Muscle of leg (tissue), 11 donors: ENCODE measurements around the gene MNDA. TPM values are rescaled to one million over a fixed set of nuclear protein-coding genes. Genes with fewer than 3 reads are reported as not detected.
A peak's percentile ranks its signal among the peaks of the same experiment; 100 is the strongest.

Experiments
- DNase-seq: peaks from one replicate; pipeline ENCODE4 v3.0.0; 2013
- H3K27ac ChIP-seq: one replicate; pipeline ENCODE4 v1.5.1; 2013; ENCODE audit warnings: mild to moderate bottlenecking, low read length, control low read depth
- H3K27me3 ChIP-seq: one replicate; pipeline ENCODE4 v1.6.1; 2013; ENCODE audit warnings: low read length; ENCODE audit not compliant: control insufficient read depth, insufficient read depth
- H3K36me3 ChIP-seq: one replicate; pipeline ENCODE4 v1.6.1; 2013; ENCODE audit warnings: low read length; ENCODE audit not compliant: control insufficient read depth, insufficient read depth
- H3K4me1 ChIP-seq: one replicate; pipeline ENCODE4 v1.6.1; 2013; ENCODE audit warnings: low read length; ENCODE audit not compliant: control insufficient read depth, insufficient read depth
- H3K4me3 ChIP-seq: one replicate; pipeline ENCODE4 v1.5.1; 2013; ENCODE audit warnings: low read length, control low read depth
- H3K9me3 ChIP-seq: replicated peaks from 2 replicates; pipeline ENCODE4 v1.6.1; 2013; ENCODE audit warnings: low read depth, low read length; ENCODE audit not compliant: control insufficient read depth
- WGBS: methylation state at CpG from one replicate; pipeline ENCODE4 v1.1.5; 2013; ENCODE audit warnings: missing lambda C conversion rate; ENCODE audit not compliant: insufficient coverage; 5-methylcytosine and 5-hydroxymethylcytosine counted together
- polyA plus RNA-seq, 8 donors: library from polyadenylated mRNA; unstranded; fragments of 120-200 nt; gene quantifications; one replicate each; pipeline versions ENCODE4 v1.2.1 to v1.2.3, GENCODE V29; 2013; ENCODE audit warnings: inconsistent platforms in 1 of 8, low replicate concordance in 1 of 8; ENCODE audit not compliant: insufficient read length in 8 of 8, insufficient read depth in 1 of 8
- total RNA-seq: library from RNA; stranded (reverse); fragments of 120-200 nt; gene quantifications from one replicate; pipeline ENCODE4 v1.2.4, GENCODE V29; 2013

MNDA gene
- total and polyA plus RNA-seq, 9 donors: 2.0 to 6.4 (median 4.7) TPM

GRCh38 chr1:158809862-158810261, 21.3 kb upstream of the MNDA start:
- Histone ChIP-seq H3K36me3 (no peaks in the 10 kb centered on the region), H3K9me3 (no peaks in the 10 kb centered on the region), H3K4me1 (no peaks in the 10 kb centered on the region), H3K27me3 (no peaks in the 10 kb centered on the region), H3K4me3 (no peak overlapping the region), H3K27ac (no peak overlapping the region)
- 80% methylated on average over 1 of the region's 5 CpGs for WGBS
- peak; percentile 70 for DNase-seq

- Histone ChIP-seq H3K4me1 (no peaks in the 10 kb centered on the region), H3K4me3 (no peak overlapping the region), H3K36me3 (no peaks in the 10 kb centered on the region), H3K27ac (no peak overlapping the region), H3K27me3 (no peaks in the 10 kb centered on the region), H3K9me3 (no peaks in the 10 kb centered on the region)
- DNase-seq: peak; percentile 11
- WGBS: 50% methylated on average over 1 of the region's 4 CpGs
These were observed 20.8 kb upstream of the MNDA start for GRCh38 chr1:158810311-158810710.

- Histone ChIP-seq H3K27ac (no peak overlapping the region), H3K27me3 (no peaks in the 10 kb centered on the region), H3K4me3 (no peak overlapping the region), H3K9me3 (no peaks in the 10 kb centered on the region), H3K4me1 (no peaks in the 10 kb centered on the region), H3K36me3 (no peaks in the 10 kb centered on the region)
- WGBS: no CpG with 5 or more reads among the region's 2 CpGs
- DNase-seq: no peak
These were observed 18.8 kb upstream of the MNDA start for GRCh38 chr1:158812336-158812735.

- Histone ChIP-seq H3K9me3 (no peaks in the 10 kb centered on the region), H3K4me1 (no peaks in the 10 kb centered on the region), H3K27me3 (no peaks in the 10 kb centered on the region), H3K4me3 (no peak overlapping the region), H3K27ac (no peak overlapping the region), H3K36me3 (no peaks in the 10 kb centered on the region)
- no CpG with 5 or more reads among the region's 3 CpGs for WGBS
- DNase-seq: peak; percentile 23
These were observed 18.0 kb upstream of the MNDA start for GRCh38 chr1:158813164-158813563.

GRCh38 chr1:158814970-158815369, 16.2 kb upstream of the MNDA start:
- Histone ChIP-seq H3K4me1 (no peaks in the 10 kb centered on the region), H3K27me3 (no peaks in the 10 kb centered on the region), H3K36me3 (no peaks in the 10 kb centered on the region), H3K9me3 (no peaks in the 10 kb centered on the region), H3K27ac (no peak overlapping the region), H3K4me3 (no peak overlapping the region)
- no peak for DNase-seq
- no CpG with 5 or more reads among the region's 1 CpG for WGBS

GRCh38 chr1:158818560-158818959, 12.6 kb upstream of the MNDA start:
- Histone ChIP-seq H3K4me3 (no peak overlapping the region), H3K9me3 (no peaks in the 10 kb centered on the region), H3K4me1 (no peaks in the 10 kb centered on the region), H3K27ac (no peak overlapping the region), H3K27me3 (no peaks in the 10 kb centered on the region), H3K36me3 (no peaks in the 10 kb centered on the region)
- no peak for DNase-seq
- WGBS: no CpG with 5 or more reads among the region's 1 CpG

- DNase-seq: no peak
- H3K27me3 ChIP-seq: no peaks in the 10 kb centered on the region
- no peaks in the 10 kb centered on the region for H3K36me3 ChIP-seq
- no peak overlapping the region for H3K4me3 ChIP-seq
- H3K27ac ChIP-seq: no peak overlapping the region
- no peaks in the 10 kb centered on the region for H3K4me1 ChIP-seq
- no CpG with 5 or more reads among the region's 1 CpG for WGBS
- no peaks in the 10 kb centered on the region for H3K9me3 ChIP-seq
These were observed 12.1 kb upstream of the MNDA start for GRCh38 chr1:158818975-158819431.

GRCh38 chr1:158819461-158820443, 11.4 kb upstream of the MNDA start:
- no peaks in the 10 kb centered on the region for H3K9me3 ChIP-seq
- no peaks in the 10 kb centered on the region for H3K4me1 ChIP-seq
- no CpG with 5 or more reads among the region's 7 CpGs for WGBS
- H3K36me3 ChIP-seq: no peaks in the 10 kb centered on the region
- H3K27me3 ChIP-seq: no peaks in the 10 kb centered on the region
- no peak overlapping the region for H3K4me3 ChIP-seq
- H3K27ac ChIP-seq: no peak overlapping the region
- peak; percentile 13 for DNase-seq

GRCh38 chr1:158821723-158822122, 9.4 kb upstream of the MNDA start:
- H3K27me3 ChIP-seq: no peaks in the 10 kb centered on the region
- DNase-seq: no peak
- no peak overlapping the region for H3K27ac ChIP-seq
- no peaks in the 10 kb centered on the region for H3K4me1 ChIP-seq
- H3K9me3 ChIP-seq: no peaks in the 10 kb centered on the region
- no CpG with 5 or more reads among the region's 1 CpG for WGBS
- no peak overlapping the region for H3K4me3 ChIP-seq
- H3K36me3 ChIP-seq: no peaks in the 10 kb centered on the region

GRCh38 chr1:158830074-158830677, 975 bp upstream of the MNDA start:
- H3K9me3 ChIP-seq: peaks cover 2% of the 10 kb centered on the region
- DNase-seq: no peak
- no peak overlapping the region for H3K4me3 ChIP-seq
- no peaks in the 10 kb centered on the region for H3K4me1 ChIP-seq
- no peaks in the 10 kb centered on the region for H3K36me3 ChIP-seq
- no peak overlapping the region for H3K27ac ChIP-seq
- 71% methylated on average over 1 of the region's 2 CpGs for WGBS
- H3K27me3 ChIP-seq: no peaks in the 10 kb centered on the region
